Measurements from ENCODE around the gene SCN8A. TPM values are rescaled to one million over a fixed set of nuclear protein-coding genes. Genes with fewer than 3 reads are reported as not detected.

Gene SCN8A
- total RNA-seq, 3 donors from 2014 or later: 0.32 to 5.0 (median 1.6) TPM

DNA sequence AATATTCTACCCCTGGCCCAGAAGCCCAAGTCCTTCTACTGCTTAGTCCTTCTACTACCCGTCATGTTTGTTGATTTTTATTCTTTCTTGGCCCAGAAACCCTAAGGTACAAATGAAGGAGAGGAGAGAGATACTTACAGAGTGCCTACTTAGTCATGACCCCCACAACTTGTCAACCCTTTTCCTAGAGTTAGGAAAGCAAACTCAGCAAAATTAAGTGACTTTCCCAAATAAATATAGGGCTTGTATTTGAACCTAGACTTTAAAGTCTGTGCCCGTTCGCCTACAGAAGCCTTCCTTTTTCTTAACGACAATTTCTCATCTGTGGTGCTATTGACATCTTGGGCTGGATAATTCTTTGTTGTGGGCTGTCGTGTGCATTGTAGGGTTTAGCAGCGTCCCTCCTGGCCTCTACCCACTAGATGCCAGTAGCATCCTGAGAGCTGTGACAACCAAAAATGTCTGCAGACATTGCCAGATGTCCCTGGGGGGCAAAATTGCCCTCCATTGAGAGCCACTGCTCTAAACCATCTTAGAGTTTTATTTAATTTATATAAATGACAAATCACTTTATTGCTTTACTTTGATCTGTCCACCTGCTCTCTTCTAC is 175.1 kb downstream of the SCN8A start:
- no peak overlapping the region for H3K4me3 ChIP-seq
- no peaks in the 10 kb centered on the region for H3K4me1 ChIP-seq
- intact Hi-C loops (cut with DNase I; ENCODE audit: low total_unique reads): no loop called here
- no peak overlapping the region for H3K27ac ChIP-seq
- H3K27me3 ChIP-seq: no peaks in the 10 kb centered on the region
- DNase-seq (ENCODE audit: low spot score in 2 of 2): no peak
- no peaks in the 10 kb centered on the region for H3K9me3 ChIP-seq
- TF ChIP-seq CTCF (IDR thresholded peaks at IDR 0.05): no peak
- no peak for TF ChIP-seq POLR2AphosphoS5 (IDR thresholded peaks at IDR 0.05)
- no peak for TF ChIP-seq POLR2A (IDR thresholded peaks at IDR 0.05)
- no peaks in the 10 kb centered on the region for H3K36me3 ChIP-seq

- intact Hi-C loops (cut with DNase I; ENCODE audit: low total_unique reads): no loop called here
- H3K4me1 ChIP-seq: no peaks in the 10 kb centered on the region
- H3K9me3 ChIP-seq: no peaks in the 10 kb centered on the region
- no peaks in the 10 kb centered on the region for H3K36me3 ChIP-seq
- no peak overlapping the region for H3K27ac ChIP-seq
- TF ChIP-seq CTCF (IDR thresholded peaks at IDR 0.05) (no peak), POLR2AphosphoS5 (IDR thresholded peaks at IDR 0.05) (no peak), POLR2A (IDR thresholded peaks at IDR 0.05) (no peak)
- no peak overlapping the region for H3K4me3 ChIP-seq
- DNase-seq (ENCODE audit: low spot score in 2 of 2): no peak
- no peaks in the 10 kb centered on the region for H3K27me3 ChIP-seq
Observed at GRCh38 chr12:51771008-51771407, 180.0 kb downstream of the SCN8A start.

- DNase-seq (ENCODE audit: low spot score in 2 of 2): no peak
- no peaks in the 10 kb centered on the region for H3K36me3 ChIP-seq
- H3K9me3 ChIP-seq: no peaks in the 10 kb centered on the region
- no peaks in the 10 kb centered on the region for H3K27me3 ChIP-seq
- no peak for TF ChIP-seq CTCF (IDR thresholded peaks at IDR 0.05)
- TF ChIP-seq POLR2A (IDR thresholded peaks at IDR 0.05): no peak
- no peak for TF ChIP-seq POLR2AphosphoS5 (IDR thresholded peaks at IDR 0.05)
- H3K4me3 ChIP-seq: no peak overlapping the region
- no peak overlapping the region for H3K27ac ChIP-seq
- intact Hi-C loops (cut with DNase I; ENCODE audit: low total_unique reads): no loop called here
- no peaks in the 10 kb centered on the region for H3K4me1 ChIP-seq
Observed at GRCh38 chr12:51773145-51773869, 182.3 kb downstream of the SCN8A start.

DNA sequence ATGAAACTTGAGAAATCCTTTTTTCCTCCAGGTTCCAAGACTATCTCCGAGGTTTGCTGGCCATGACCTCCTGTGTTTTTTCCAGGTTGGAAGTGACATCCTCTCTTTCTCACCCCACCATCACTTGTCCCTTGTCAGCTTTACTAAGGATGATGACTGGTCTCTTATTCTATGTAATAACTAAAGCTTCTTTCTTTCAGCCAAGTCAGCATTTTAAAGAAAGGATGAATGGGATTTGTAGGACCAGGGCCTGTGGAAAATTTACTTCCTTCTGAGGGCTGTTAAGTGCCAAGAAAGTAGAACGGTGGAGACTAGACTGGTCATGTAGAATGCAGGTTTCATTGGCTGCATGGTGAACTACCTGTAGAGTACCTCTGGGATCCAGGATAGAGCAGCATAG is 183.9 kb downstream of the SCN8A start:
- no peak for DNase-seq (ENCODE audit: low spot score in 2 of 2)
- no peaks in the 10 kb centered on the region for H3K27me3 ChIP-seq
- no peak overlapping the region for H3K4me3 ChIP-seq
- intact Hi-C loops (cut with DNase I; ENCODE audit: low total_unique reads): no loop called here
- H3K9me3 ChIP-seq: no peaks in the 10 kb centered on the region
- no peaks in the 10 kb centered on the region for H3K36me3 ChIP-seq
- H3K27ac ChIP-seq: no peak overlapping the region
- TF ChIP-seq CTCF (IDR thresholded peaks at IDR 0.05): no peak
- TF ChIP-seq POLR2A (IDR thresholded peaks at IDR 0.05): no peak
- no peak for TF ChIP-seq POLR2AphosphoS5 (IDR thresholded peaks at IDR 0.05)
- no peaks in the 10 kb centered on the region for H3K4me1 ChIP-seq

DNA sequence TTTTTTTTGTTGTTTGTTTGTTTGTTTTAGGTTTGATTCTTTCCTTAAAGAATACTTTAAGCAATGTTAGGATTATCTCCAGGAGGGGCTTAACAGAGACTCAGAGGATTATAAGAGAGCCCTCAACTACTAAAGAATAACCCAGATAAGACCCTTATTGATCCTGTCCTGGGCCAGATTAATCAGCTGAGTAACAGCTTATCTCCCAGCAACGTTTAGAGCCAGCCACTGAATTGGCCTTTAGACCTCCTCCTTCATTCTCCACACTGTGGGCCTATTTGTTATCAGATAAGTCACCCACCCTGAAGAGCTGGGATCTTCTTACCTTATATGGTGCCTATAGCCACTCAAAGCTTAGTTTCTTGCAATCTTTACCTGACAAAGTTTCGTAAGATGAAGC is 186.4 kb downstream of the SCN8A start:
- H3K36me3 ChIP-seq: no peaks in the 10 kb centered on the region
- H3K27ac ChIP-seq: no peak overlapping the region
- H3K27me3 ChIP-seq: no peaks in the 10 kb centered on the region
- no peak for DNase-seq (ENCODE audit: low spot score in 2 of 2)
- no peaks in the 10 kb centered on the region for H3K9me3 ChIP-seq
- no peaks in the 10 kb centered on the region for H3K4me1 ChIP-seq
- H3K4me3 ChIP-seq: no peak overlapping the region
- TF ChIP-seq POLR2A (IDR thresholded peaks at IDR 0.05) (no peak), POLR2AphosphoS5 (IDR thresholded peaks at IDR 0.05) (no peak), CTCF (IDR thresholded peaks at IDR 0.05) (no peak)
- intact Hi-C loops (cut with DNase I; ENCODE audit: low total_unique reads): no loop called here

All from breast epithelium (tissue), 4 donors.